HG03469 (cell line): ENCODE results near the gene HINT2.
A peak's percentile ranks its signal among the peaks of the same experiment; 100 is the strongest.

ENCODE experiments used
- ATAC-seq: cut with Tn5 transposase; IDR thresholded peaks from one replicate; pipeline ENCODE4 v1.9.1; 2021; ENCODE audit warnings: mild to moderate bottlenecking, moderate library complexity, moderate number of reproducible peaks; ENCODE audit not compliant: unreplicated experiment

The HINT2 gene

GRCh38 chr9:35841645-35841900 lies 26.7 kb upstream of the HINT2 start:
- no peak for ATAC-seq

- no peak for ATAC-seq
These were observed 26.2 kb upstream of the HINT2 start for GRCh38 chr9:35840881-35841644.

- no peak for ATAC-seq
These were observed 25.1 kb upstream of the HINT2 start for GRCh38 chr9:35839926-35840325.

- no peak for ATAC-seq
These were observed 21.8 kb upstream of the HINT2 start for GRCh38 chr9:35836595-35836994.

GRCh38 chr9:35835766-35836165 lies 20.9 kb upstream of the HINT2 start:
- no peak for ATAC-seq

GRCh38 chr9:35835216-35835632 lies 20.4 kb upstream of the HINT2 start:
- ATAC-seq, result no peak

- ATAC-seq, result no peak
These were observed 19.7 kb upstream of the HINT2 start for GRCh38 chr9:35834260-35835215.

GRCh38 chr9:35832814-35833213 lies 18.0 kb upstream of the HINT2 start:
- no peak for ATAC-seq

GRCh38 chr9:35831040-35831439 lies 16.2 kb upstream of the HINT2 start:
- ATAC-seq, result no peak

GRCh38 chr9:35829764-35830096 lies 14.9 kb upstream of the HINT2 start:
- no peak for ATAC-seq

- ATAC-seq, result no peak
These were observed 14.4 kb upstream of the HINT2 start, which contains the start of gene TMEM8B for GRCh38 chr9:35829084-35829763. TSS of gene TMEM8B (plus strand) at chr9:35829228. CDS start at chr9:35829448, 220 bp downstream.

- ATAC-seq, result no peak
These were observed 13.9 kb upstream of the HINT2 start, which contains the start of gene FAM221B for GRCh38 chr9:35828716-35829083. TSS of gene FAM221B (minus strand) at chr9:35828732. CDS start at chr9:35826161, 2,571 bp downstream.

GRCh38 chr9:35827486-35827885 lies 12.6 kb upstream of the HINT2 start:
- ATAC-seq, result no peak

GRCh38 chr9:35826071-35826701 lies 11.3 kb upstream of the HINT2 start:
- ATAC-seq, result peak; percentile 48

GRCh38 chr9:35822926-35823325 lies 8.1 kb upstream of the HINT2 start:
- no peak for ATAC-seq

- no peak for ATAC-seq
These were observed 5.2 kb upstream of the HINT2 start for GRCh38 chr9:35820076-35820475.

- no peak for ATAC-seq
These were observed 3.5 kb upstream of the HINT2 start for GRCh38 chr9:35818341-35818740.

GRCh38 chr9:35816708-35817107 lies 1.9 kb upstream of the HINT2 start:
- no peak for ATAC-seq

- peak; percentile 25 for ATAC-seq
These were observed 569 bp downstream of the HINT2 start for GRCh38 chr9:35814106-35814840.

GRCh38 chr9:35813434-35814105 lies 1.3 kb downstream of the HINT2 start:
- no peak for ATAC-seq
